GM23338 (cell line): ENCODE data around the gene DNAJB8. TPM values are rescaled to one million over a fixed set of nuclear protein-coding genes. Genes with fewer than 3 reads are reported as not detected.

Experiments used
- ATAC-seq: fragments of 200-7000 bp; cut with Tn5 transposase; 3 replicates; pipeline ENCODE4 v1.9.1; 2020
- DNase-seq: peaks from one replicate; pipeline ENCODE4 v3.0.0-alpha.2; 2015; ENCODE audit warnings: low spot score
- H2AFZ ChIP-seq: fragments of 200-600 bp; sonication (generic); 2 replicates; pipeline ENCODE4 v1.8.0; 2016; ENCODE audit warnings: antibody characterized with exemption, mild to moderate bottlenecking, moderate library complexity
- H3F3A ChIP-seq: fragments of 200-600 bp; sonication (generic); replicated peaks from 2 replicates; pipeline ENCODE4 v1.8.0; 2017; ENCODE audit warnings: antibody characterized with exemption, mixed run types, low read depth
- H3K27ac ChIP-seq: fragments of 200-600 bp; sonication (generic); 2 replicates; pipeline ENCODE4 v1.6.1; 2016; ENCODE audit warnings: low read depth
- H3K27me3 ChIP-seq: fragments of 200-600 bp; sonication (generic); 2 replicates; pipeline ENCODE4 v1.8.0; 2016; ENCODE audit warnings: mild to moderate bottlenecking, mixed run types, moderate library complexity; ENCODE audit not compliant: insufficient read depth
- H3K36me3 ChIP-seq: fragments of 200-600 bp; sonication (generic); 2 replicates; pipeline ENCODE4 v1.8.0; 2016; ENCODE audit warnings: mild to moderate bottlenecking; ENCODE audit not compliant: insufficient read depth
- H3K4me1 ChIP-seq: fragments of 200-600 bp; sonication (generic); 2 replicates; pipeline ENCODE4 v1.8.0; 2016; ENCODE audit warnings: mild to moderate bottlenecking, moderate library complexity; ENCODE audit not compliant: insufficient read depth
- H3K4me2 ChIP-seq: fragments of 200-600 bp; sonication (generic); 2 replicates; pipeline ENCODE4 v1.7.1; 2017; ENCODE audit warnings: mixed run types
- H3K4me3 ChIP-seq: fragments of 200-600 bp; sonication (generic); 2 replicates; pipeline ENCODE4 v1.6.1; 2016; ENCODE audit warnings: mixed run types
- H3K79me2 ChIP-seq: fragments of 200-600 bp; sonication (generic); replicated peaks from 2 replicates; pipeline ENCODE4 v1.8.0; 2017; ENCODE audit warnings: mild to moderate bottlenecking; ENCODE audit not compliant: insufficient read depth
- H3K9me2 ChIP-seq: fragments of 200-600 bp; sonication (generic); 2 replicates; pipeline ENCODE4 v1.8.0; 2017; ENCODE audit not compliant: insufficient read depth
- H4K20me1 ChIP-seq: fragments of 200-600 bp; sonication (generic); replicated peaks from 2 replicates; pipeline ENCODE4 v1.8.0; 2017; ENCODE audit warnings: mild to moderate bottlenecking; ENCODE audit not compliant: insufficient read depth
- H3K27ac Mint-ChIP-seq: 2 replicates; pipeline ENCODE4 v1.8.0; 2020; ENCODE audit warnings: inconsistent platforms, mild to moderate bottlenecking, moderate library complexity, mixed read lengths
- H3K27me3 Mint-ChIP-seq: 3 replicates; pipeline ENCODE4 v1.8.0; 2022; ENCODE audit warnings: low read depth, mild to moderate bottlenecking, moderate library complexity, mixed read lengths, inconsistent platforms; ENCODE audit not compliant: insufficient read depth, poor library complexity
- H3K36me3 Mint-ChIP-seq: 3 replicates; pipeline ENCODE4 v1.8.0; 2021; ENCODE audit warnings: low read depth, mild to moderate bottlenecking, inconsistent platforms, moderate library complexity, mixed read lengths
- H3K4me1 Mint-ChIP-seq: 3 replicates; pipeline ENCODE4 v1.8.0; 2020; ENCODE audit warnings: mild to moderate bottlenecking, inconsistent platforms, mixed read lengths
- H3K4me3 Mint-ChIP-seq: 3 replicates; pipeline ENCODE4 v1.8.0; 2021; ENCODE audit warnings: moderate library complexity, mild to moderate bottlenecking, inconsistent platforms, mixed read lengths
- H3K9me3 Mint-ChIP-seq: 3 replicates; pipeline ENCODE4 v1.8.0; 2020; ENCODE audit warnings: moderate library complexity, mild to moderate bottlenecking, inconsistent platforms, mixed read lengths
- CREB1 ChIP-seq: fragments of 250-450 bp; sonication (Bioruptor Pico); IDR thresholded peaks from 2 replicates; pipeline ENCODE4 v1.5.0; 2020; ENCODE audit warnings: low read depth, mild to moderate bottlenecking, moderate library complexity
- EZH2 ChIP-seq: fragments of 200-600 bp; sonication (generic); IDR thresholded peaks from one replicate; pipeline ENCODE4 v1.8.0; 2017; ENCODE audit warnings: antibody characterized with exemption, mild to moderate bottlenecking, low read depth; ENCODE audit not compliant: unreplicated experiment
- EZH2phosphoT487 ChIP-seq: fragments of 200-600 bp; sonication (generic); IDR thresholded peaks from one replicate; pipeline ENCODE4 v1.8.1; 2018; ENCODE audit warnings: antibody characterized with exemption; ENCODE audit not compliant: unreplicated experiment
- NANOG ChIP-seq: IDR thresholded peaks from 2 replicates; pipeline ENCODE4 v1.6.1; 2016; ENCODE audit warnings: antibody characterized with exemption, borderline replicate concordance
- POLR2AphosphoS5 ChIP-seq: IDR thresholded peaks from 2 replicates; pipeline ENCODE4 v1.6.1; 2016; ENCODE audit warnings: antibody characterized with exemption, low read depth
- ZNF114 ChIP-seq: fragments of 250-450 bp; sonication (Bioruptor Pico); IDR thresholded peaks from 2 replicates; pipeline ENCODE4 v1.5.0; 2020; ENCODE audit warnings: mild to moderate bottlenecking, moderate library complexity
- polyA plus RNA-seq: library from polyadenylated mRNA; unstranded; fragments of >200 nt; fragmentation: Nextera tagmentation; extraction: Ambion mirVana; gene quantifications from 2 replicates; pipeline ENCODE4 v1.2.1, GENCODE V29; 2016
- total RNA-seq: library from RNA; depleted of rRNA; stranded (reverse); fragments of >200 nt; shearing (Covaris generic); gene quantifications from 2 replicates; pipeline ENCODE4 v1.2.3, GENCODE V29; 2014
- TF ChIP-seq, protein P1 (sequence below): fragments of 250-450 bp; sonication (Bioruptor Pico); IDR thresholded peaks from 2 replicates; pipeline ENCODE4 v1.5.0; 2020; ENCODE audit warnings: mild to moderate bottlenecking, moderate library complexity
- TF ChIP-seq, protein P2 (sequence below), 2 experiments: fragments of 200-600 bp in 1 of 2; sonication (generic) in 1 of 2; conservative IDR thresholded peaks; 2 replicates each; pipeline versions ENCODE4 v1.5.1 to v1.6.1; 2016 to 2017; ENCODE audit warnings: antibody characterized with exemption in 2 of 2, low read depth in 2 of 2, mild to moderate bottlenecking in 2 of 2, moderate library complexity in 1 of 2
- TF ChIP-seq, protein P3 (sequence below): IDR thresholded peaks from 2 replicates; pipeline ENCODE4 v1.6.1; 2016; ENCODE audit warnings: antibody characterized with exemption
- TF ChIP-seq, protein P4 (sequence below): IDR thresholded peaks from one replicate; pipeline ENCODE4 v1.6.1; 2018; ENCODE audit warnings: antibody characterized with exemption; ENCODE audit not compliant: unreplicated experiment

Gene DNAJB8
- total and polyA plus RNA-seq, 2 experiments from 2014 or later, result not detected

DNA sequence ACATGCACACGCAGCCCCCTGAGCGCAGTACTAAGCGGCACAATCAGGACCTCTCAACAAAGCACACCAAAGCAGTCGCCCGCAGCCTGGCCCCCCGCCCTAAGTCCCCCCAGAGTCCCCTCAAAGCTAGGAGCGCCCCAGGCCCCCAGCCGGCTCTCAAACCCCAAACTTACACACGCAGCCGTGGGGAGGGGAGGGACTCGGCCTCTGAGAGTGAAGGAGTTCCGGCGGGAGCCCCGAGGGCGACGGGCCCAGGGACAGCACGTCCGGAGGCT is 20.8 kb upstream of the DNAJB8 start (continued):
- TF ChIP-seq, protein P1, sequence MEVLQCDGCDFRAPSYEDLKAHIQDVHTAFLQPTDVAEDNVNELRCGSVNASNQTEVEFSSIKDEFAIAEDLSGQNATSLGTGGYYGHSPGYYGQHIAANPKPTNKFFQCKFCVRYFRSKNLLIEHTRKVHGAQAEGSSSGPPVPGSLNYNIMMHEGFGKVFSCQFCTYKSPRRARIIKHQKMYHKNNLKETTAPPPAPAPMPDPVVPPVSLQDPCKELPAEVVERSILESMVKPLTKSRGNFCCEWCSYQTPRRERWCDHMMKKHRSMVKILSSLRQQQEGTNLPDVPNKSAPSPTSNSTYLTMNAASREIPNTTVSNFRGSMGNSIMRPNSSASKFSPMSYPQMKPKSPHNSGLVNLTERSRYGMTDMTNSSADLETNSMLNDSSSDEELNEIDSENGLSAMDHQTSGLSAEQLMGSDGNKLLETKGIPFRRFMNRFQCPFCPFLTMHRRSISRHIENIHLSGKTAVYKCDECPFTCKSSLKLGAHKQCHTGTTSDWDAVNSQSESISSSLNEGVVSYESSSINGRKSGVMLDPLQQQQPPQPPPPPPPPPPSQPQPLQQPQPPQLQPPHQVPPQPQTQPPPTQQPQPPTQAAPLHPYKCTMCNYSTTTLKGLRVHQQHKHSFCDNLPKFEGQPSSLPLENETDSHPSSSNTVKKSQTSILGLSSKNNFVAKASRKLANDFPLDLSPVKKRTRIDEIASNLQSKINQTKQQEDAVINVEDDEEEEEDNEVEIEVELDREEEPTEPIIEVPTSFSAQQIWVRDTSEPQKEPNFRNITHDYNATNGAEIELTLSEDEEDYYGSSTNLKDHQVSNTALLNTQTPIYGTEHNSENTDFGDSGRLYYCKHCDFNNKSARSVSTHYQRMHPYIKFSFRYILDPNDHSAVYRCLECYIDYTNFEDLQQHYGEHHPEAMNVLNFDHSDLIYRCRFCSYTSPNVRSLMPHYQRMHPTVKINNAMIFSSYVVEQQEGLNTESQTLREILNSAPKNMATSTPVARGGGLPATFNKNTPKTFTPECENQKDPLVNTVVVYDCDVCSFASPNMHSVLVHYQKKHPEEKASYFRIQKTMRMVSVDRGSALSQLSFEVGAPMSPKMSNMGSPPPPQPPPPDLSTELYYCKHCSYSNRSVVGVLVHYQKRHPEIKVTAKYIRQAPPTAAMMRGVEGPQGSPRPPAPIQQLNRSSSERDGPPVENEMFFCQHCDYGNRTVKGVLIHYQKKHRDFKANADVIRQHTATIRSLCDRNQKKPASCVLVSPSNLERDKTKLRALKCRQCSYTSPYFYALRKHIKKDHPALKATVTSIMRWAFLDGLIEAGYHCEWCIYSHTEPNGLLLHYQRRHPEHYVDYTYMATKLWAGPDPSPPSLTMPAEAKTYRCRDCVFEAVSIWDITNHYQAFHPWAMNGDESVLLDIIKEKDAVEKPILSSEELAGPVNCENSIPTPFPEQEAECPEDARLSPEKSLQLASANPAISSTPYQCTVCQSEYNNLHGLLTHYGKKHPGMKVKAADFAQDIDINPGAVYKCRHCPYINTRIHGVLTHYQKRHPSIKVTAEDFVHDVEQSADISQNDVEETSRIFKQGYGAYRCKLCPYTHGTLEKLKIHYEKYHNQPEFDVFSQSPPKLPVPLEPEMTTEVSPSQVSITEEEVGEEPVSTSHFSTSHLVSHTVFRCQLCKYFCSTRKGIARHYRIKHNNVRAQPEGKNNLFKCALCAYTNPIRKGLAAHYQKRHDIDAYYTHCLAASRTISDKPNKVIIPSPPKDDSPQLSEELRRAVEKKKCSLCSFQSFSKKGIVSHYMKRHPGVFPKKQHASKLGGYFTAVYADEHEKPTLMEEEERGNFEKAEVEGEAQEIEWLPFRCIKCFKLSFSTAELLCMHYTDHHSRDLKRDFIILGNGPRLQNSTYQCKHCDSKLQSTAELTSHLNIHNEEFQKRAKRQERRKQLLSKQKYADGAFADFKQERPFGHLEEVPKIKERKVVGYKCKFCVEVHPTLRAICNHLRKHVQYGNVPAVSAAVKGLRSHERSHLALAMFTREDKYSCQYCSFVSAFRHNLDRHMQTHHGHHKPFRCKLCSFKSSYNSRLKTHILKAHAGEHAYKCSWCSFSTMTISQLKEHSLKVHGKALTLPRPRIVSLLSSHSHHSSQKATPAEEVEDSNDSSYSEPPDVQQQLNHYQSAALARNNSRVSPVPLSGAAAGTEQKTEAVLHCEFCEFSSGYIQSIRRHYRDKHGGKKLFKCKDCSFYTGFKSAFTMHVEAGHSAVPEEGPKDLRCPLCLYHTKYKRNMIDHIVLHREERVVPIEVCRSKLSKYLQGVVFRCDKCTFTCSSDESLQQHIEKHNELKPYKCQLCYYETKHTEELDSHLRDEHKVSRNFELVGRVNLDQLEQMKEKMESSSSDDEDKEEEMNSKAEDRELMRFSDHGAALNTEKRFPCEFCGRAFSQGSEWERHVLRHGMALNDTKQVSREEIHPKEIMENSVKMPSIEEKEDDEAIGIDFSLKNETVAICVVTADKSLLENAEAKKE (CRISPR knock-in tag), result no peak

DNA sequence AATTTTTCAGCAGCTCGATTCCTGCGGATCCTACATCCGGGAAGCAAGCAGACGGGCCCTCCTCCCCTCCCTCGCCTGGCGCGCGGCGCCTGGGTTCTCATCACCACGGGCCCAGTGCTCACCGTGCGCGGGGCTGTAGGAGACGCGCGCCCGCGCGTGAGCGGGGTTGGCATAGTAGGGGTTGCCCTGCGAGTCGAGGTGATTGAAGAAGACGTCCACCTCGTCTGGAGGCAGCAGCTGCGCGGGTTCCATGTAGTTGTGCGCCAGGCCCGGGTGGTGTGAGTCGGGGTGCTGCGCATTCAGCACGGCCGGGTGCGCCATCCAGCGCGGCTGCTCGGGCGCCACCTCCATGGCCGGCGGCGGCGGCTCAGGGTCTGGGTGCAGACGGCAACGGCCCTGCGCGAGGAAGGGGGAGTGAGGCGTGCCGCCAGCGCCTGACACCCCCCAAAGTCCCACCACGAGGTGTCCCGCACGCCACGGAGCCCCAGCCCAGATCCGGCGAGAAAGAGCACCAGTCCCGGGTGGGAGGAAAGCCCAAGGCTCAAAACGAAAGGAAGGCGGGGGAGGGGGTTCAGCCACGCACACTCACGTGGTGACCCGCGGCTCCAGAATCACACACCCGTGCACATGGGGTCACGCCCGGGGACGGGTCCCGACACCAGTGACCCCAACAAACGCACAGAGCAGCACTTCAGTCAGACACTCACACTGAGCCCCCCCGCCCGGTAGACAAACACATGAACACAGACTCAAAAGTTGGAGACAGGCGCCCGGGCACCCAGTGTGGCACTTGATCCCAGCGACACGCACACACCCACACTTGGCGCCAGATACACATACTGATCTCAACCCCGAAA is 20.2 kb upstream of the DNAJB8 start:
- Mint-ChIP-seq H3K27ac (no peak overlapping the region), H3K4me3 (peak overlapping the region; percentile 73), H3K36me3 (no peaks in the 10 kb centered on the region; the same call in 2 of the 3 replicates), H3K9me3 (no peaks in the 10 kb centered on the region; the same call in 2 of the 3 replicates), H3K27me3 (peaks cover 98% of the 10 kb centered on the region), H3K4me1 (peaks cover 61% of the 10 kb centered on the region)
- Histone ChIP-seq H3K36me3 (no peaks in the 10 kb centered on the region), H3K4me2 (peak overlapping the region; percentile 90), H3K27ac (no peak overlapping the region), H4K20me1 (peaks cover 8% of the 10 kb centered on the region), H3K4me1 (peaks cover 65% of the 10 kb centered on the region), H2AFZ (peak overlapping the region; percentile 78), H3F3A (peaks cover 32% of the 10 kb centered on the region), H3K9me2 (no peaks in the 10 kb centered on the region), H3K27me3 (peaks cover 100% of the 10 kb centered on the region), H3K79me2 (no peaks in the 10 kb centered on the region), H3K4me3 (peak overlapping the region; percentile 72)
- ATAC-seq, result peak; percentile 7
- peak; percentile 64 for DNase-seq
- TF ChIP-seq EZH2phosphoT487 (peak; percentile 97), EZH2 (peak; percentile 86), POLR2AphosphoS5 (no peak), CREB1 (CRISPR knock-in tag) (no peak), NANOG (no peak), ZNF114 (CRISPR knock-in tag) (no peak)
- TF ChIP-seq, protein P2, sequence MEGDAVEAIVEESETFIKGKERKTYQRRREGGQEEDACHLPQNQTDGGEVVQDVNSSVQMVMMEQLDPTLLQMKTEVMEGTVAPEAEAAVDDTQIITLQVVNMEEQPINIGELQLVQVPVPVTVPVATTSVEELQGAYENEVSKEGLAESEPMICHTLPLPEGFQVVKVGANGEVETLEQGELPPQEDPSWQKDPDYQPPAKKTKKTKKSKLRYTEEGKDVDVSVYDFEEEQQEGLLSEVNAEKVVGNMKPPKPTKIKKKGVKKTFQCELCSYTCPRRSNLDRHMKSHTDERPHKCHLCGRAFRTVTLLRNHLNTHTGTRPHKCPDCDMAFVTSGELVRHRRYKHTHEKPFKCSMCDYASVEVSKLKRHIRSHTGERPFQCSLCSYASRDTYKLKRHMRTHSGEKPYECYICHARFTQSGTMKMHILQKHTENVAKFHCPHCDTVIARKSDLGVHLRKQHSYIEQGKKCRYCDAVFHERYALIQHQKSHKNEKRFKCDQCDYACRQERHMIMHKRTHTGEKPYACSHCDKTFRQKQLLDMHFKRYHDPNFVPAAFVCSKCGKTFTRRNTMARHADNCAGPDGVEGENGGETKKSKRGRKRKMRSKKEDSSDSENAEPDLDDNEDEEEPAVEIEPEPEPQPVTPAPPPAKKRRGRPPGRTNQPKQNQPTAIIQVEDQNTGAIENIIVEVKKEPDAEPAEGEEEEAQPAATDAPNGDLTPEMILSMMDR (conservative IDR thresholded peaks at IDR 0.05; ENCODE audit: low read depth in 2 of 2), result no peak
- TF ChIP-seq, protein P3, sequence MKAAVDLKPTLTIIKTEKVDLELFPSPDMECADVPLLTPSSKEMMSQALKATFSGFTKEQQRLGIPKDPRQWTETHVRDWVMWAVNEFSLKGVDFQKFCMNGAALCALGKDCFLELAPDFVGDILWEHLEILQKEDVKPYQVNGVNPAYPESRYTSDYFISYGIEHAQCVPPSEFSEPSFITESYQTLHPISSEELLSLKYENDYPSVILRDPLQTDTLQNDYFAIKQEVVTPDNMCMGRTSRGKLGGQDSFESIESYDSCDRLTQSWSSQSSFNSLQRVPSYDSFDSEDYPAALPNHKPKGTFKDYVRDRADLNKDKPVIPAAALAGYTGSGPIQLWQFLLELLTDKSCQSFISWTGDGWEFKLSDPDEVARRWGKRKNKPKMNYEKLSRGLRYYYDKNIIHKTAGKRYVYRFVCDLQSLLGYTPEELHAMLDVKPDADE, result no peak
- TF ChIP-seq, protein P4, sequence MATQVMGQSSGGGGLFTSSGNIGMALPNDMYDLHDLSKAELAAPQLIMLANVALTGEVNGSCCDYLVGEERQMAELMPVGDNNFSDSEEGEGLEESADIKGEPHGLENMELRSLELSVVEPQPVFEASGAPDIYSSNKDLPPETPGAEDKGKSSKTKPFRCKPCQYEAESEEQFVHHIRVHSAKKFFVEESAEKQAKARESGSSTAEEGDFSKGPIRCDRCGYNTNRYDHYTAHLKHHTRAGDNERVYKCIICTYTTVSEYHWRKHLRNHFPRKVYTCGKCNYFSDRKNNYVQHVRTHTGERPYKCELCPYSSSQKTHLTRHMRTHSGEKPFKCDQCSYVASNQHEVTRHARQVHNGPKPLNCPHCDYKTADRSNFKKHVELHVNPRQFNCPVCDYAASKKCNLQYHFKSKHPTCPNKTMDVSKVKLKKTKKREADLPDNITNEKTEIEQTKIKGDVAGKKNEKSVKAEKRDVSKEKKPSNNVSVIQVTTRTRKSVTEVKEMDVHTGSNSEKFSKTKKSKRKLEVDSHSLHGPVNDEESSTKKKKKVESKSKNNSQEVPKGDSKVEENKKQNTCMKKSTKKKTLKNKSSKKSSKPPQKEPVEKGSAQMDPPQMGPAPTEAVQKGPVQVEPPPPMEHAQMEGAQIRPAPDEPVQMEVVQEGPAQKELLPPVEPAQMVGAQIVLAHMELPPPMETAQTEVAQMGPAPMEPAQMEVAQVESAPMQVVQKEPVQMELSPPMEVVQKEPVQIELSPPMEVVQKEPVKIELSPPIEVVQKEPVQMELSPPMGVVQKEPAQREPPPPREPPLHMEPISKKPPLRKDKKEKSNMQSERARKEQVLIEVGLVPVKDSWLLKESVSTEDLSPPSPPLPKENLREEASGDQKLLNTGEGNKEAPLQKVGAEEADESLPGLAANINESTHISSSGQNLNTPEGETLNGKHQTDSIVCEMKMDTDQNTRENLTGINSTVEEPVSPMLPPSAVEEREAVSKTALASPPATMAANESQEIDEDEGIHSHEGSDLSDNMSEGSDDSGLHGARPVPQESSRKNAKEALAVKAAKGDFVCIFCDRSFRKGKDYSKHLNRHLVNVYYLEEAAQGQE, result no peak
